GM10266 (cell line): Measurements from ENCODE around the gene UTF1.

Experiments used
- DNase-seq: peaks from one replicate; pipeline ENCODE4 v3.0.0; 2012; ENCODE audit errors: extremely low spot score
- CTCF ChIP-seq: IDR thresholded peaks from 2 replicates; pipeline ENCODE4 v1.5.1; 2012; ENCODE audit warnings: mild to moderate bottlenecking, low read depth; ENCODE audit not compliant: control insufficient read depth, insufficient read depth; ENCODE audit errors: missing control alignments

Gene UTF1

GRCh38 chr10:133242611-133243356 lies 12.8 kb downstream of the UTF1 start:
- TF ChIP-seq CTCF, result no peak
- DNase-seq, result no peak

GRCh38 chr10:133243593-133243992 lies 13.6 kb downstream of the UTF1 start:
- DNase-seq, result no peak
- TF ChIP-seq CTCF, result no peak

GRCh38 chr10:133245439-133246235 lies 15.6 kb downstream of the UTF1 start:
- DNase-seq, result no peak
- TF ChIP-seq CTCF, result no peak

- DNase-seq, result no peak
- TF ChIP-seq CTCF, result no peak
These were observed 16.2 kb downstream of the UTF1 start for GRCh38 chr10:133246236-133246626.

GRCh38 chr10:133247681-133248333 lies 17.8 kb downstream of the UTF1 start:
- DNase-seq, result no peak
- no peak for TF ChIP-seq CTCF

GRCh38 chr10:133248334-133248715 lies 18.3 kb downstream of the UTF1 start:
- TF ChIP-seq CTCF, result no peak
- DNase-seq, result no peak
